HUES64 (cell line): ENCODE measurements around the gene SFXN3. TPM values are rescaled to one million over a fixed set of nuclear protein-coding genes. Genes with fewer than 3 reads are reported as not detected.
A peak's percentile ranks its signal among the peaks of the same experiment; 100 is the strongest.

Experiments used
- H3K27ac ChIP-seq: 2 replicates; pipeline ENCODE4 v1.7.0; 2013; ENCODE audit warnings: low read depth, low read length, inconsistent platforms
- H3K27me3 ChIP-seq: 2 replicates; pipeline ENCODE4 v1.6.1; 2013; ENCODE audit warnings: mild to moderate bottlenecking, low read length; ENCODE audit not compliant: insufficient read depth
- H3K36me3 ChIP-seq: 2 replicates; pipeline ENCODE4 v1.6.1; 2013; ENCODE audit warnings: mild to moderate bottlenecking, low read length; ENCODE audit not compliant: insufficient read depth
- H3K4me1 ChIP-seq: 2 replicates; pipeline ENCODE4 v1.6.1; 2013; ENCODE audit warnings: mild to moderate bottlenecking, low read length, moderate library complexity; ENCODE audit not compliant: insufficient read depth
- H3K4me3 ChIP-seq: 2 replicates; pipeline ENCODE4 v1.5.1; 2013; ENCODE audit warnings: mild to moderate bottlenecking, low read length, moderate library complexity
- H3K9ac ChIP-seq: 2 replicates; pipeline ENCODE4 v1.6.1; 2013; ENCODE audit warnings: mild to moderate bottlenecking, low read depth, low read length
- H3K9me3 ChIP-seq: 2 replicates; pipeline ENCODE4 v1.6.1; 2013; ENCODE audit warnings: low read depth, low read length; ENCODE audit not compliant: insufficient read depth
- WGBS: fragments of 150-250, 120-280 bp; methylation state at CpG from one replicate; pipeline ENCODE4 v1.1.7; 2013; ENCODE audit warnings: missing lambda C conversion rate; 5-methylcytosine and 5-hydroxymethylcytosine counted together
- polyA plus RNA-seq, 2 experiments: library from polyadenylated mRNA; stranded (reverse); fragments of 50-300 nt; gene quantifications; one replicate each; pipeline ENCODE4 v1.2.3, GENCODE V29; 2013

SFXN3 gene, protein sequence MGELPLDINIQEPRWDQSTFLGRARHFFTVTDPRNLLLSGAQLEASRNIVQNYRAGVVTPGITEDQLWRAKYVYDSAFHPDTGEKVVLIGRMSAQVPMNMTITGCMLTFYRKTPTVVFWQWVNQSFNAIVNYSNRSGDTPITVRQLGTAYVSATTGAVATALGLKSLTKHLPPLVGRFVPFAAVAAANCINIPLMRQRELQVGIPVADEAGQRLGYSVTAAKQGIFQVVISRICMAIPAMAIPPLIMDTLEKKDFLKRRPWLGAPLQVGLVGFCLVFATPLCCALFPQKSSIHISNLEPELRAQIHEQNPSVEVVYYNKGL
- 1.0 TPM for polyA plus RNA-seq (2013, experiment 1 of 2)
- 0.76 TPM for polyA plus RNA-seq (2013, experiment 2 of 2)

DNA sequence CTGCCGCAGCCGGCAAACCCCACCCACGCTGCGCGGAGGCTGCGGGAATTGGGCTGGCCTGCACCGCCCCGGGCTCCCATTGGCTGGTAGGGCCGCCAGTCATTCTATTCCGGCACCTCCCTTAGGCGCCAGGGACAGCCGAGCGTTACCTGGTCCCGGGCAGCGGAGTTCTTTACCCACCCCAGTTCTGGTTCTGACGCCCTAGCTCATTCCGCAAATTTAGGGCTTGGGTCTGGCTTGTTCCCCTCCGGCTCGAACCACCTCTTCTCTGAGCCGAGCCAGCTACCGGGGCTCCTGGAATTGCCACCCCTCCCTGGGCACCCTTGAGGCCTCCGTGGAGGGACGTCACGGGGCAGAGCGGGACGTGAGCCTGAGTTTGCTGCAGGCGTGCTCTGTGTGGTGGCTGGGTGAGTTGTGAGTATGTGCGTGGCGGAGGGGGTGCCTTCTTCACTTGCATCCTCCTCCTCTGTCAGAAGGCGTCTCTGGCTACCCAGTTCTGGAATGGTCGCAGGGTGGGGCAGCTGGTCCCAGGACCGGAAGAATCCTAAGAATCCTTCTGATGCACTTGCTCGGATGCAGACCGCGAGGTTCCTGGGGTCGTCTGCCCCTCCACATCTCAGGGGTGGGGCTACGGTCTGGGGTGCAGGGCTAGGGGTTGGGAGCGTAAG, at the start of gene SFXN3, which contains the start of gene PDZD7:
SFXN3 (plus strand) TSS at position 107 of the 668 bp plus-strand sequence. CDS start 3,461 bp downstream, outside the sequence.
PDZD7 (minus strand) TSS at position 2 of the 668 bp plus-strand sequence. CDS start 910 bp downstream, outside the sequence.
- WGBS: 1% methylated on average over 38 of the region's 38 CpGs
- H3K9me3 ChIP-seq: no peaks in the 10 kb centered on the region
- peaks cover 28% of the 10 kb centered on the region for H3K4me1 ChIP-seq
- peaks cover 66% of the 10 kb centered on the region for H3K27me3 ChIP-seq
- H3K27ac ChIP-seq: no peak within 1 kb of the TSS; the same call in 1 of the 2 replicates
- H3K9ac ChIP-seq: 0 out of 2 replicates have a peak within 1 kb of the TSS, but pooled peaks have one; percentile 18
- H3K4me3 ChIP-seq: peak within 1 kb of the TSS; percentile 64
- H3K36me3 ChIP-seq: no peaks in the 10 kb centered on the region

DNA sequence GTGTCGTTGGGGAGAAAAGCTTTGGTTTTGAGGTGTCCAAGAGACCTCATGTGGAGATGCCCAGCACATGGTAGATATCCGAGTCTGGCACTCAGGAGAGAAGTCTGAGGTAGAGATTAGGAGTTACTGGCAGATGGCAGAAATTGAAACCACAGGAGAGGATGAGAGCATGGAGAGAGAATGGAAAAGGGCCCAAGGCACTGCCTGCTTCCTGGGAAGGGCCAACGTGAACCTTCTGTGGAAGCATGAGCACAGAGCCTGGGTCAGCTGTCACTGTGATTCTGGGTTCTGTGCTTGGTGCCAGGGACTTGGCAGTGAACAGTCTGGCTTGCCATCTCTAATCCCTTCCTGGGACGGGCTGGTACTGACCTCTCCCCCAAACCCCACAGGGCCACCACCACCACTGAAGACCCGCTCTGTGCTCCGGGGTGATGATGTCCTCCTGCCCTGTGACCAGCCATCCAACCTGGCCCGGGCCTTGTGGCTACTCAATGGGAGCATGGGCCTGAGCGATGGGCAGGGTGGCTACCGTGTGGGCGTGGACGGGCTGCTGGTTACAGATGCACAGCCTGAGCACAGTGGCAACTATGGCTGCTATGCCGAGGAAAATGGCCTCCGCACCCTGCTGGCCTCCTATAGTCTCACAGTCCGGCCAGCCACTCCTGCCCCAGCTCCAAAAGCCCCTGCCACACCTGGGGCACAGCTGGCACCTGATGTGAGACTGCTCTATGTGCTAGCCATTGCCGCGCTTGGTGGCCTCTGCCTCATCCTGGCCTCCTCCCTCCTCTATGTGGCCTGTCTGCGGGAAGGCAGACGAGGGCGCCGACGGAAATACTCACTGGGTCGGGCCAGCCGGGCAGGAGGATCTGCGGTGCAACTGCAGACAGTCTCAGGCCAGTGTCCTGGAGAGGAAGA, 47.9 kb upstream of the SFXN3 start:
- Histone ChIP-seq H3K9ac (no peak overlapping the region), H3K4me3 (no peak overlapping the region), H3K4me1 (no peaks in the 10 kb centered on the region), H3K27ac (no peak overlapping the region), H3K27me3 (no peaks in the 10 kb centered on the region), H3K36me3 (peaks cover 40% of the 10 kb centered on the region), H3K9me3 (no peaks in the 10 kb centered on the region)
- 93% methylated on average over 24 of the region's 24 CpGs for WGBS

DNA sequence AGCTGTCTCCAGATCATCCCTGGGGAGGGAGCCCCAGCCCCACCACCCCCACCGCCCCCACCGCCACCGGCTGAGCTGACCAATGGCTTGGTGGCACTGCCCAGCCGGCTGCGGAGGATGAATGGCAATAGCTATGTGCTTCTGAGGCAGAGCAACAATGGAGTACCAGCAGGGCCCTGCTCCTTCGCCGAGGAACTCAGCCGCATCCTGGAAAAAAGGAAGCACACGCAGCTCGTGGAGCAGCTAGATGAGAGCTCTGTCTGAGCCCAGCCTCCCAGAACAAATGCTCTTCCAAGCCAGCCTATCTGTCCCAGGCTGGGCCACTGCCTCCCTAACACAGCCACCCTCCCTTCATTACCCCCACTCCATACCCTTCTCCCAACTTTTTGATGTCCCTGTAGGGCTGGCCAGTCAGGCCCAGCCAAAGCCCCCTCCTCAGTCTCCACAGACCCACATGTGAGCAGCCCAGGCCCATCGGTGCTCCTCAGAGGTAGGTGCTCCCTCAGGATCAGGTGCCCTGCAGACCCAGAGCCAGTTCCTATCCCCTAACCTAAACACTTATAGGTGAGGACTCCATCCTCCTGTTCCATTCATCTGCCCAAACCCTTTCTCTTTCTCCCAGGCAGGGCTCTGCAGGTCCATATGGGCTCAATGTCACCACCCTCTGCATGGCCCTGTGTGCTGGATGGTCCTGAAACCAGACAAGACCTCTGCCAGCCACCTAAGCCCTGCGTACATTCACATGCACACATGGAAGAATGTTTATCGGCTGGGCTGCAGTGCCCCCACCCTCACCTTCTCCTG, 47.0 kb upstream of the SFXN3 start:
- WGBS: 93% methylated on average over 13 of the region's 13 CpGs
- Histone ChIP-seq H3K4me1 (no peaks in the 10 kb centered on the region), H3K4me3 (no peak overlapping the region), H3K9me3 (no peaks in the 10 kb centered on the region), H3K27ac (no peak overlapping the region), H3K27me3 (no peaks in the 10 kb centered on the region), H3K9ac (no peak overlapping the region), H3K36me3 (peaks cover 44% of the 10 kb centered on the region)

DNA sequence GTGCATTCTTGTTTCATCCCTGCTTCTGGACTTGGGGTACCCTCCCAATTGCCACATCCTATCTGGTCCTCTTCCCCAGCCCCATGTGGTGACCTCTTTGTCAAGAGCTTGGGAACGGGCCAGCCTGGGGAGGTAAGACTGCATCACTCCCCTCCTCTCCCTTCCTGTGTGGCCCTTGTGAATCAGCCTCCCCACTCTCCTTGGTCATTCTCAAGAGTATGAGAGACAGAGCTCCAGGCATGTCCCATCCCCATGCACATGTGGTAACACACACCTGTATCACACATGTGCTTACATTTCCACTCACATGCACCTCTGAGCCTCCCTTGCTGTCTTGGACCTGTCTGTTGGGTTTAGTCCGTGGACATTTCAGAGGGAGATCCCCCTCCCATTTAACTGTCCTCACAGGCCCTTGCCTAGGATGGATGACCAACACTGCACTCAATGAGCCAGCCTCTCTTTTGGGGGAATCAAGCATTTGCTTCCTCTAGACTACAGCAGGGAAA, 46.3 kb upstream of the SFXN3 start:
- WGBS: 97% methylated on average over 2 of the region's 2 CpGs

DNA sequence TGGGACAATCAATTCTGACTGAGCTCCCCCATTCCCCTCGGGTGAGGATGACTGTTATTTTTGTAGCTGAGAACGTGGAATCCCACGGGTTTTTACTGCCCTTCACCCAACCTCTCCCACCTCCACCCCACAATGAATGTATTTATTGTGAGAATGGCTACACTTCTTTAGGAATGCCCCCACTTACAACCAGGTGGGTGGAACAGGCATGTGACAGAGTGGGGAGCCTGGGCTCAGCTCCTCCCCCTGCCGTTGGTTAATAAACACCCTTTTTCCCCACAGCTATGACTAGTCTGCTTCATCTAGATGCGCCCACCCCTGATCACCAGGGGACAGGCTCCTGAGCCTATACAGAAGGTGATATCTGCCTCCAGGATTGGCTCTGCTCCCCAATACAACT, 45.7 kb upstream of the SFXN3 start:
- Histone ChIP-seq H3K27ac (no peak overlapping the region), H3K36me3 (peaks cover 47% of the 10 kb centered on the region), H3K4me3 (no peak overlapping the region), H3K27me3 (no peaks in the 10 kb centered on the region), H3K4me1 (no peaks in the 10 kb centered on the region), H3K9me3 (no peaks in the 10 kb centered on the region), H3K9ac (no peak overlapping the region)
- 93% methylated on average over 3 of the region's 5 CpGs for WGBS

More for the DNA sequence above, 46.3 kb upstream of the SFXN3 start:
- Histone ChIP-seq H3K27me3 (no peaks in the 10 kb centered on the region), H3K27ac (no peak overlapping the region), H3K4me3 (no peak overlapping the region), H3K9ac (no peak overlapping the region), H3K4me1 (no peaks in the 10 kb centered on the region), H3K36me3 (peaks cover 47% of the 10 kb centered on the region), H3K9me3 (no peaks in the 10 kb centered on the region)

DNA sequence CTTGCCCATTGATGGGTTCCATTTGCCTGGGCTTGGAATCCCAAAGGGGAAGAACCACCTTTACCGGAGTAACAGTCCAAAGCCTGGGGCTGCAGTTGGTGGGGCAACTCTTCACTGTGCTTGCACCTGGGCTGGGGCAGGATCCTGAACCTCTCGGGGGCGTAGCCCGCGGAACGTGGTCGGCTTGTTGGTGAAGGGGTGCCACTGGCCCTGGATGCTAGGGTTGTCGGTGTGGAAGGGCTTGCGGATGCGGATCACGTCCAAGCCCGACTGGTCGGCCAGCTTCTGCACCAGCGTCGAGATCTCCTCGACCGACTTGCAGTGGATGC, 44.4 kb upstream of the SFXN3 start:
- H3K9me3 ChIP-seq: no peaks in the 10 kb centered on the region
- H3K27me3 ChIP-seq: no peaks in the 10 kb centered on the region
- no peak overlapping the region for H3K27ac ChIP-seq
- H3K36me3 ChIP-seq: peaks cover 48% of the 10 kb centered on the region
- H3K4me3 ChIP-seq: peak overlapping the region; percentile 81
- peak overlapping the region; percentile 86 for H3K9ac ChIP-seq
- 25% methylated on average over 17 of the region's 17 CpGs for WGBS
- no peaks in the 10 kb centered on the region for H3K4me1 ChIP-seq

DNA sequence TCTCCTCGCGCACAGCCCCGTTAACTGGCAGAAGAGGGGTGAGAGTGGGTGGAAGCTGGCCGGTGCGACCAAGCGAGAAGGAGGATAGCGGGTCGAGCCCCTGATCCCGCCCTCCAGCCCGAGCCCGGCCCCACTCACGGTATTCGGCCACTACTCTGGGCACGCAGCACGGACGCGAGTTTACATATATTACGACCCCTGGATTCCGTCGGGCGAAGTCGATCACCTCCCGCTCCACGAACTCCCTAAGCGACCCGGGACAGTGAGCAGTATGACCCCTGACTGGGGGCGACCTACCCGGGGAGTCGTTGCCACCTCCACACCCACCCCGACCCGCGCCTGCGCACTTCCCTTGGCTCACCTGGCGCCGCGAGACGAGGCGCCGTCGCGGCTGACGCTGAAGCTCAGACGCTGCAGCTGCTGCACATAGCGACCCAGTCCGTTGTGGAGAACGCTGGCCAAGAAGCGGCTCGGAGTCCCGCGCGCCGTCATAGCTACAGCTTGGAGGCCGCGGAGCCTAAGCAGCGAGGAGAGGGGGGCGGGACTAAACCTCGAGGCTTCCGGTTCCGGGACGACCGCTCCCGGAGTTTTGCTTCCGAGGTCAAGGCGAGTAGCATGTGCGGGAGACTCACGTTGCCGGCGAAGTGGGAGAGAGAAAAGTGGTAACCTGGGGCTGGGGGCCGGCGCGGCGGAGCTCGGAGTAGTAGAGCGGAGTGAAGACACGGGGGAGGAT, 43.9 kb upstream of the SFXN3 start, which contains the start of the genes MRPL43 and TWNK:
MRPL43 (minus strand) TSS at position 546 of the 733 bp plus-strand sequence; CDS start at position 492, 54 bp downstream.
TWNK (plus strand) TSS at position 592 of the 733 bp plus-strand sequence. CDS start 668 bp downstream, outside the sequence.
- under 1% methylated on average over 75 of the region's 75 CpGs for whole genome bisulfite sequencing
- H3K27ac ChIP-seq: peak within 1 kb of the TSS; percentile 65
- H3K27me3 ChIP-seq: no peaks in the 10 kb centered on the region
- H3K4me3 ChIP-seq: peak within 1 kb of the TSS; percentile 81
- H3K36me3 ChIP-seq: peaks cover 48% of the 10 kb centered on the region
- H3K9me3 ChIP-seq: no peaks in the 10 kb centered on the region
- no peaks in the 10 kb centered on the region for H3K4me1 ChIP-seq
- H3K9ac ChIP-seq: peak within 1 kb of the TSS; percentile 86

DNA sequence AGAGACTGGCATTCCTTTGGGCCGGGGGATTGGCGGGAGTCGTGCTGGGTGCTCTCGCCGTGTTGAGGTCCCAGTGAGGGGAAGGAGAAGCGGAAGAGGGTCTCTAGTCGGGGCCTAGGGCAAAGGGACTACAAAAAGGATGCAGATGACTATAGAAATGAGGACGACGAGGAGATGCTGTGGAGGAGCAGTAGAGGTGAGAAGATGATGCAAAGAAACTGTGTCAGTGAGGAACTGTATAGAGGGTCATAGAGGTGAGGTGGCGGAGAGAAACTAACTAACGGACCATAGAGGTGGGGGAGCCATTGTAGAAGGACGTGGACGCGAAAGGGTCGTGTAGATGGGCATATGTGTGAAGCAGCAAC, 43.4 kb upstream of the SFXN3 start:
- 2% methylated on average over 15 of the region's 15 CpGs for WGBS
- Histone ChIP-seq H3K36me3 (peaks cover 51% of the 10 kb centered on the region), H3K4me3 (peak overlapping the region; percentile 81), H3K27ac (peak overlapping the region; percentile 5), H3K4me1 (no peaks in the 10 kb centered on the region), H3K9me3 (no peaks in the 10 kb centered on the region), H3K9ac (peak overlapping the region; percentile 86), H3K27me3 (no peaks in the 10 kb centered on the region)

DNA sequence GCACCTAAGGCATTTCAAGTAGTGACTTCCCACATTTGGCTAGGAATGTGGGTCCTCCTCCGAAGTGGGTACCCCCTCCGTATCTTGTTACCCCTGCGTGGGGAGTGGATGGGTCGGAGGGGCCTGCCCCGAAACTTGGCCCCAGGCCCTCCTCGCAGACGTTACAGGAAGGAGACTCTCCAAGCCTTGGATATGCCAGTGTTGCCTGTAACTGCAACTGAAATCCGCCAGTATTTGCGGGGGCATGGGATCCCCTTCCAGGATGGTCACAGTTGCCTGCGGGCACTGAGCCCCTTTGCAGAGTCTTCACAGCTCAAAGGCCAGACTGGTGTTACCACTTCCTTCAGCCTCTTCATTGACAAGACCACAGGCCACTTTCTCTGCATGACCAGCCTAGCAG, 42.9 kb upstream of the SFXN3 start:
- Histone ChIP-seq H3K4me3 (peak overlapping the region; percentile 81), H3K36me3 (peaks cover 51% of the 10 kb centered on the region), H3K9ac (peak overlapping the region; percentile 86), H3K9me3 (no peaks in the 10 kb centered on the region), H3K4me1 (no peaks in the 10 kb centered on the region), H3K27me3 (no peaks in the 10 kb centered on the region), H3K27ac (no peak overlapping the region)
- 71% methylated on average over 10 of the region's 10 CpGs for WGBS
